ENCODE data around the gene ADAMTS12. TPM values are rescaled to one million over a fixed set of nuclear protein-coding genes. Genes with fewer than 3 reads are reported as not detected.

The ADAMTS12 gene
- total and polyA plus RNA-seq, 2 experiments from 2014 or later: 9.1 to 17.1 TPM

GRCh38 chr5:33824516-33825195 lies 67.1 kb downstream of the ADAMTS12 start:
- no peak for DNase-seq (ENCODE audit: low spot score)
- ATAC-seq: no peak
- no peak overlapping the region for H3K4me2 ChIP-seq

GRCh38 chr5:33817301-33817700 lies 74.5 kb downstream of the ADAMTS12 start:
- no peak for ATAC-seq
- no peak overlapping the region for H3K4me2 ChIP-seq
- no peak overlapping the region for H3K27ac Mint-ChIP-seq
- TF ChIP-seq NANOG (IDR thresholded peaks at IDR 0.05; ENCODE audit: borderline replicate concordance) (no peak), ZNF114 (CRISPR knock-in tag; IDR thresholded peaks at IDR 0.05) (no peak), CREB1 (CRISPR knock-in tag; IDR thresholded peaks at IDR 0.05; ENCODE audit: low read depth) (no peak), REST (IDR thresholded peaks at IDR 0.05; ENCODE audit: unreplicated experiment) (no peak), EZH2phosphoT487 (IDR thresholded peaks at IDR 0.05; ENCODE audit: unreplicated experiment) (no peak), STAT1 (IDR thresholded peaks at IDR 0.05; ENCODE audit: unreplicated experiment) (no peak), POLR2AphosphoS5 (IDR thresholded peaks at IDR 0.05; ENCODE audit: low read depth) (no peak)

More at GRCh38 chr5:33824516-33825195, 67.1 kb downstream of the ADAMTS12 start:
- Mint-ChIP-seq H3K9me3 (no peaks in the 10 kb centered on the region), H3K4me3 (no peak overlapping the region), H3K4me1 (peaks cover 25% of the 10 kb centered on the region), H3K27ac (no peak overlapping the region), H3K36me3 (ENCODE audit: low read depth) (no peaks in the 10 kb centered on the region), H3K27me3 (ENCODE audit: insufficient read depth, low read depth, poor library complexity) (no peaks in the 10 kb centered on the region)
- H3K27me3 ChIP-seq (ENCODE audit: insufficient read depth): no peaks in the 10 kb centered on the region
- TF ChIP-seq REST (IDR thresholded peaks at IDR 0.05; ENCODE audit: unreplicated experiment) (no peak), EZH2phosphoT487 (IDR thresholded peaks at IDR 0.05; ENCODE audit: unreplicated experiment) (no peak), NANOG (IDR thresholded peaks at IDR 0.05; ENCODE audit: borderline replicate concordance) (no peak)
- no peak overlapping the region for H3K4me3 ChIP-seq
- no peaks in the 10 kb centered on the region for H4K20me1 ChIP-seq (replicated peaks; ENCODE audit: insufficient read depth)
- H2AFZ ChIP-seq: no peak overlapping the region
- H3K79me2 ChIP-seq (replicated peaks; ENCODE audit: insufficient read depth): no peaks in the 10 kb centered on the region
- no peak overlapping the region for H3K27ac ChIP-seq (ENCODE audit: low read depth)
- H3K4me1 ChIP-seq (ENCODE audit: insufficient read depth): peaks cover 27% of the 10 kb centered on the region
- no peaks in the 10 kb centered on the region for H3K36me3 ChIP-seq (ENCODE audit: insufficient read depth)
- H3K9me2 ChIP-seq (ENCODE audit: insufficient read depth): no peaks in the 10 kb centered on the region
- no peaks in the 10 kb centered on the region for H3F3A ChIP-seq (replicated peaks; ENCODE audit: low read depth)

More at GRCh38 chr5:33817301-33817700, 74.5 kb downstream of the ADAMTS12 start:
- Mint-ChIP-seq H3K4me3 (no peak overlapping the region), H3K36me3 (ENCODE audit: low read depth) (peaks cover 4% of the 10 kb centered on the region; the same call in 1 of the 3 replicates), H3K27me3 (ENCODE audit: insufficient read depth, low read depth, poor library complexity) (no peaks in the 10 kb centered on the region), H3K4me1 (peaks cover 17% of the 10 kb centered on the region), H3K9me3 (no peaks in the 10 kb centered on the region)
- Histone ChIP-seq H2AFZ (no peak overlapping the region), H3K36me3 (ENCODE audit: insufficient read depth) (no peaks in the 10 kb centered on the region), H3K4me3 (no peak overlapping the region), H3F3A (replicated peaks; ENCODE audit: low read depth) (no peaks in the 10 kb centered on the region), H3K9me2 (ENCODE audit: insufficient read depth) (no peaks in the 10 kb centered on the region), H3K79me2 (replicated peaks; ENCODE audit: insufficient read depth) (no peaks in the 10 kb centered on the region), H3K27me3 (ENCODE audit: insufficient read depth) (no peaks in the 10 kb centered on the region), H3K4me1 (ENCODE audit: insufficient read depth) (peaks cover 16% of the 10 kb centered on the region), H3K27ac (ENCODE audit: low read depth) (no peak overlapping the region), H4K20me1 (replicated peaks; ENCODE audit: insufficient read depth) (no peaks in the 10 kb centered on the region)
- DNase-seq (ENCODE audit: low spot score): no peak

All from GM23338 (cell line).